Activated CD8-positive, alpha-beta T cell treated with anti-CD3 and anti-CD28 coated beads, Interleukin-2, amount 10 ng/mL, durations not matched to agents 7 days and 5 days (primary cell): ENCODE data around the gene PBX4. TPM values are rescaled to one million over a fixed set of nuclear protein-coding genes. Genes with fewer than 3 reads are reported as not detected.
A peak's percentile ranks its signal among the peaks of the same experiment; 100 is the strongest.

Experiments
- ATAC-seq: fragments of 150-1000 bp; cut with Tn5 transposase; one replicate; pipeline ENCODE4 v1.10.0; 2021; ENCODE audit warnings: moderate library complexity
- CTCF ChIA-PET: fragments of 350-600 bp; sonication (Branson Sonifier 250); formaldehyde crosslinking; loops from one replicate; lab custom pipeline; 2021; ENCODE audit warnings: antibody characterized with exemption; lab: Charles Lee
- POLR2A ChIA-PET: fragments of 350-600 bp; sonication (Branson Sonifier 250); formaldehyde crosslinking; loops from one replicate; lab custom pipeline; 2021; ENCODE audit warnings: antibody characterized with exemption; lab: Charles Lee
- DNase-seq: peaks from one replicate; pipeline ENCODE4 v3.0.0-alpha.2; 2020
- H3K27ac Mint-ChIP-seq: one replicate; pipeline ENCODE4 v1.8.0; 2021; ENCODE audit warnings: mild to moderate bottlenecking, mixed read lengths
- H3K27me3 Mint-ChIP-seq: one replicate; pipeline ENCODE4 v1.8.0; 2021; ENCODE audit warnings: low read depth, mixed read lengths
- H3K36me3 Mint-ChIP-seq: one replicate; pipeline ENCODE4 v1.8.0; 2021; ENCODE audit warnings: low read depth, mixed read lengths
- H3K4me1 Mint-ChIP-seq: one replicate; pipeline ENCODE4 v1.8.0; 2021; ENCODE audit warnings: low read depth, mixed read lengths
- H3K4me3 Mint-ChIP-seq: one replicate; pipeline ENCODE4 v1.8.0; 2021; ENCODE audit warnings: mild to moderate bottlenecking, mixed read lengths
- H3K9me3 Mint-ChIP-seq: one replicate; pipeline ENCODE4 v1.8.0; 2022; ENCODE audit warnings: mixed read lengths; ENCODE audit not compliant: insufficient read depth
- total RNA-seq, 2 experiments: library from RNA; stranded (reverse); gene quantifications; one replicate each; pipeline ENCODE4 v1.2.3, GENCODE V29; 2021

The PBX4 gene
- total RNA-seq, 2 experiments from 2014 or later = 33.8 to 34.1 TPM

DNA sequence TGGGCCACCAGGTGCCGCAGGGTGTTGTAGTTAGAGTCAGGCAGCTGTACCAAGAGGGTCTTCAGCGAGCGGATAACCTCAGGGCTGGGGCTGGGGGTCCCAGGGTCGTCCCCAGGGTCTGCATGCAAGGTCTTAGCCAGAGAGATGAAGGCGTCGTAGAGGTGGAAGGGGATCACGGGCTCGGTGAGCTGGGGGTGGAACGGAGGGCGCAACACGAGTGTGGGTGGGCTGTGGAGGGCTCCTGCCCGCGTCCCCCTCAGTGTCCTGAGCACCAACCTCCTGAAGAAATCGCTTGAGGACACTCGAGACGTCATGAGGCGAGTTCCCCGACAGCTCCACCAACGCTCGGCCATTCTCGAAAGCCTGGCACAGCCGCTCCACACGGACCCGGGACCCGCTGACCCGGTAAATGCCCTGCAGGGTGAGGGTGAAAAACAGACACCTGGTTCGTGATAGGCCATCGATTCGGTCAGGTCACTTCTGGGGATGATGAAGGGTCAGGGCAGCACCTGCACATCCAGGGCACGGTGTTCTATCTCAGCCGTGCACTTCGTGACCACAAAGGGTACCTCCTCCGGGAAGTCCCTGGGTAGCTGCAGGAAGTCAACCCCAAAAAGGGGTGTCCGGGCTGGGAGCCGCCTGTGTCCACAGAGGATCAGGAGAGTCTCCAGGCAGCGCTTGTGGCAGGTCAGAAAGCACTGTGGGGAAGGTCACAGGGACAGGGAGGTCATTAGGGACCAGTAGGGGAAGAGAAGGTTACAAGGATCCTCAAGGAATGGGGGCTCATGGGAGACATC, 16.2 kb upstream of the PBX4 start:
- Mint-ChIP-seq H3K9me3 (no peaks in the 10 kb centered on the region), H3K27me3 (no peaks in the 10 kb centered on the region), H3K36me3 (peaks cover 68% of the 10 kb centered on the region), H3K4me3 (no peak overlapping the region), H3K27ac (no peak overlapping the region), H3K4me1 (peaks cover 20% of the 10 kb centered on the region)
- CTCF ChIA-PET = interaction anchor here (2.0 kb wide), 1 partner anchor 103 kb away, joined by 6 read pairs; no protein-coding TSS in a partner anchor
- POLR2A ChIA-PET = no interaction called here
- DNase-seq (no peak), ATAC-seq (no peak)

DNA sequence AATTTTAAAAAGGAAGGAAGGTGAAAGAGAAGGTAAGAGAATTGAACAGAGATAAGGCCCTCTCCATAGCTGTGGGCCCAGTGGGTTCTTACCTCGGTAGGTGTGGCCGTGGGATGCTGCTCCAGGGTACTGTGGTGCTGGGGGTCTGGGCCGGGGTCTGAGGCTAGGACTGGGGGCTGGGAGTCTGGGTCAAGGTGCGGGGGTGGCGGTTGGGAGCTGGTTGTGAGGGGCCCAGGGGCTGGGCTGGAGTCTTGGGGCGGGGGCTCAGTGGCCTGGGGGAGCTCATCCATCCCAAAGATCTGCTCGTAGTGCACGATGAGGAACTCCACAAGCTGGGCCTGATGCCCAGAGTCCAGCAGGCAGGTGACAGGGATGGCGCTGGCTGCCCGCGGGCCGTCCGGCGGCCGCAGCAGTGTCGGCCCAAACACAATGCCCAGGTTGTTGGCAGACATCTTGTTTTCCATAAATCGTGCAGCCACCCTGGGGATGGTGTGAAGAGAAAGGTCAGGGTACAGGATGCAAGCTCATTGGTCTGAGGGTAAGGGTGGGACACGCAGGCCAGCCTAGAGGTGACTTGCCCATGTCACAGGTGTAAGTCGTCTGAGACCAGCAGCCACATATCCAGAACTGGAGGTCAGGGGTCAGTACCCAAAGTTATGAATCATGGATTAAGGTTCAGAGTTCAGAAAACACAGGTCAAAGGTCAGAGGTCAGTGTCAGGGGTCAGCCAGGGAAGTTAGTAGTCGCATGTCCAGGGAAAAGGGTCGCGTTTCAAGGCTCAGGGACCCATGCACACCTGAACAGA, 15.4 kb upstream of the PBX4 start:
- Mint-ChIP-seq H3K36me3 (peaks cover 69% of the 10 kb centered on the region), H3K4me1 (peaks cover 20% of the 10 kb centered on the region), H3K4me3 (no peak overlapping the region), H3K9me3 (no peaks in the 10 kb centered on the region), H3K27ac (no peak overlapping the region), H3K27me3 (no peaks in the 10 kb centered on the region)
- ATAC-seq = no peak
- ChIA-PET POLR2A (no interaction called here), CTCF (interaction anchor here (1.0 to 2.0 kb wide), 2 partner anchors 79 to 102 kb away, joined by 5 to 6 read pairs; no protein-coding TSS in a partner anchor)
- no peak for DNase-seq

GRCh38 chr19:19632661-19633060, 14.2 kb upstream of the PBX4 start:
- Mint-ChIP-seq H3K9me3 (no peaks in the 10 kb centered on the region), H3K36me3 (peaks cover 67% of the 10 kb centered on the region), H3K27me3 (no peaks in the 10 kb centered on the region), H3K4me3 (no peak overlapping the region), H3K27ac (peak overlapping the region; percentile 53), H3K4me1 (peaks cover 28% of the 10 kb centered on the region)
- ChIA-PET POLR2A (no interaction called here), CTCF (interaction anchor here (2.0 kb wide), 1 partner anchor 100 kb away, joined by 6 read pairs; no protein-coding TSS in a partner anchor)
- DNase-seq (no peak), ATAC-seq (no peak)

GRCh38 chr19:19631346-19631745, 12.9 kb upstream of the PBX4 start:
- H3K9me3 Mint-ChIP-seq = no peaks in the 10 kb centered on the region
- H3K4me1 Mint-ChIP-seq = peaks cover 41% of the 10 kb centered on the region
- peaks cover 70% of the 10 kb centered on the region for H3K36me3 Mint-ChIP-seq
- DNase-seq (no peak), ATAC-seq (no peak)
- ChIA-PET POLR2A (interaction anchor here (1.3 kb wide), 1 partner anchor 14 kb away, joined by 4 read pairs; no protein-coding TSS in a partner anchor), CTCF (interaction anchor here (0.8 to 1.0 kb wide), 2 partner anchors 99 kb away, joined by 3 read pairs; no protein-coding TSS in a partner anchor)
- no peak overlapping the region for H3K4me3 Mint-ChIP-seq
- H3K27ac Mint-ChIP-seq = no peak overlapping the region
- no peaks in the 10 kb centered on the region for H3K27me3 Mint-ChIP-seq

DNA sequence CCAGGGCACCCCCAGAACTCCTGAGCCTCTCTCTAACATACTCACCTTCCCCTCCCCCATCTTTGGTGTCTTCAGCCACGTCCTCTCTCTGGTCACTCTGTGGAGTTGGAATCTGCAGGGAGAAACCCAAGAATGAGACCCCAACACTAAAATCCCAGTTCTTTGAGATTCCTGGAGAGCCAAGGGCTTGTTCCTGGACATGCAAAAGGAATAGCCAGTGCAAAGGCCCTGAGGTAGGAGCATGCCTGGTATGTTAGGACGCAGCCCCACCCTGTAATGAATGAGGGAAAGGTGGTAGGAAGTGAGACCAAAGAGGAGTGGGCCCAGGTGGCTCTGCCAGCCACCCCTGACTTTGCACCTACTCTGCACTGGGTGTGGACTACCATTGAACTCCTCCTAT, 11.9 kb upstream of the PBX4 start:
- no peak overlapping the region for H3K4me3 Mint-ChIP-seq
- ATAC-seq = no peak
- CTCF ChIA-PET = no interaction called here
- no peak overlapping the region for H3K27ac Mint-ChIP-seq
- no peaks in the 10 kb centered on the region for H3K9me3 Mint-ChIP-seq
- H3K36me3 Mint-ChIP-seq = peaks cover 66% of the 10 kb centered on the region
- H3K4me1 Mint-ChIP-seq = peaks cover 47% of the 10 kb centered on the region
- POLR2A ChIA-PET = interaction anchor here (0.6 to 1.3 kb wide), 2 partner anchors 13 to 279 kb away, joined by 3 to 4 read pairs; no protein-coding TSS in a partner anchor
- H3K27me3 Mint-ChIP-seq = no peaks in the 10 kb centered on the region
- no peak for DNase-seq

DNA sequence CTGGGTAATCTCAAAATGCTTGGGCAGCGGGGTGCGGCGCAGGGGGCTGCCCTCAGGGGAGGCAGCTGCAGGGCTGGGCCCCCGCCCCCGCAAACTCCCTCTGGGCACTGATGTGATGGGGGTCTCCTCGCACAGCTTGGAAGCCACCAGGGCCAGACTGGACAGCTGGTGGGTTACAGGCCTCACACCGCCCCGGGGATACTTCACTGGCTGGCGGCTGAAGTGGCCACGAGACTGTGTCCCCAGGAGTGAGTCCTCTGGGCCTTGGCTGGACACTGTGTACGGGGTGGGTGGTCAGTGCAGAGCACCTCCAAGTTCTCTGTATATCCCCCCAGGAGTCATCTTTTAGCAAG, 11.6 kb upstream of the PBX4 start:
- ChIA-PET CTCF (no interaction called here), POLR2A (no interaction called here)
- no peak overlapping the region for H3K27ac Mint-ChIP-seq
- peaks cover 62% of the 10 kb centered on the region for H3K36me3 Mint-ChIP-seq
- H3K27me3 Mint-ChIP-seq = no peaks in the 10 kb centered on the region
- peaks cover 45% of the 10 kb centered on the region for H3K4me1 Mint-ChIP-seq
- no peak for ATAC-seq
- DNase-seq = no peak
- no peak overlapping the region for H3K4me3 Mint-ChIP-seq
- no peaks in the 10 kb centered on the region for H3K9me3 Mint-ChIP-seq

DNA sequence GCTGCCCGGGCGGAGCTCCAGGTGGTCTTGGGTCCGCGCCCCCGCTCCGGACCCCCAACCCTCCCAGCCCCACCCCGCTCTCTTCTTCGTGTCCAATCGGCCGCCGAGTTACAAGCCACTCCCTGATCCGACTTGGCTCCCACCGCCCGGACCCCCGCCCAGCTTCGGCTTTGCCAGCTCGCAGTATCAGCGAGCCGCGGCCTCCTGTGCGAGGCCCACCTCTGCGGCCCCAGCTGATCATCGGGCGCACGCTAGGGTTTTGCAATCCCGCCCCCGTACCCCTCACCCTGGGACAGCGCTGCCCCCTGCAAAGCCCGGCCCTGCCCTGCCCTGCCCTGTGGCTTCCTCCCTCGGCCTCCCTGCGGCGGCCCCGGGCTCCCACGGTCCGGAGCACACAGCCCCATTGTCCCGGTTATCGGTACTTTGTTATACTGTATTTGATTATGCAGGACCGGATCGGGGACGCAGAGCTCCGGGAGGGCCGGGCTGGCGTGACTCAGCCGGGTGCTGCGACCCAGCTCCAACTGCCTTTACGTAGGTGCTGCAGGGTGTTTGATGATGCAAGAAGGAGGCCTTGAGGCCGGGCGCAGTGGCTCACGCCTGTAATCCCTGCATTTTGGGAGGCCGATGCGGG, 10.1 kb upstream of the PBX4 start:
- Mint-ChIP-seq H3K9me3 (no peaks in the 10 kb centered on the region), H3K36me3 (peaks cover 60% of the 10 kb centered on the region)
- peak; percentile 42 for DNase-seq

DNA sequence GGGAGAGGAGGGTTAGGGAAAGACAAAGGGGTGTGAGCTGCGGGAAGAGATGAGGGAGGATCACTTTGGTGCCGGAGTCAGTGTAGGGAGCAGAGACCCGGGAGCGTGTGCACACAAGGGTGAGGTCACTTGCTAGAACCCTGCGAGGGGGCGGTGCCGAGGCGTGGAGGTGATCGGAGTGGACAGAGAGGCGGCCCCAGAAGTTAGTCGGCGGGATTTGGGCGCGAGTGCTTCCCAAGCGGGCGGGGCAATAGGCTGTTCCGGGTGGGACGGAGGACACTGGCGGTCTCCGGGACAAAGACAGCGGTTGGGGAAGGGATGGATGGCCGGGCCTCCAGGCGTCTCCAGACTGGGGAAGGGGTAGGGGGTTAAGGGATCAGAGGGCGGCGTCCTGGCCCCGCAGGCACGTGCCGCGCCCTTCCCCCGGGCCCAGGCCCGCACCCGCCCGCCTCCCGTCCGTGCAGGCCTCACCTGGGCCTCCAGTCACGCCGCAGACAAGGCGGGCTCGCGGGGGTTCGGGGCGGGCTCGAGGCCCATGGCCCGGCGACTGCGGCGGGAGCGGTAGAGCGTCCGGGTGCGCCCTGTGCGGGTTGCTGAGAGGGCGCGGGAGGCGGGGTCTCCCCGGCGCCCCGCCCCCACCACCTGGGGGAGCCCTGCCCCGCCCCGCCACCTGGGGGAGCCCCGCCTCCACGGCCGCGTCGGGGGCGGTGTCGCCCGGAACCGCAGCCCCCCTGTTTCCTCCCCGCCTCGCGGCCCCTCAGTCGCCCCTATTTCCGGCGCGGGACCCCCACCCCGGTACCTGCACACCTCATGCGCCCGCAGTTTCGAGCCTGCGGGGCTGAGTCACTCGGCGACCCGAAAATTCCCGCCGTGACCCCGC, 9.4 kb upstream of the PBX4 start, which contains the start of gene LPAR2:
Gene LPAR2, minus strand, starts transcription at position 600 of the 880 bp plus-strand sequence. CDS start 945 bp downstream, outside the sequence.
- peak within 1 kb of the TSS; percentile 92 for H3K4me3 Mint-ChIP-seq
- H3K36me3 Mint-ChIP-seq = peaks cover 58% of the 10 kb centered on the region
- H3K4me1 Mint-ChIP-seq = peaks cover 40% of the 10 kb centered on the region
- H3K9me3 Mint-ChIP-seq = no peaks in the 10 kb centered on the region
- DNase-seq (peak; percentile 79), ATAC-seq (peak; percentile 81)
- ChIA-PET POLR2A (interaction anchor here (0.7 to 1.8 kb wide), 11 partner anchors 7 to 112 kb away, joined by 3 to 7 read pairs (median 4); partner anchors contain the start of genes ATP13A1 and NDUFA13), CTCF (interaction anchor here (0.8 to 2.3 kb wide), 7 partner anchors 15 to 209 kb away, joined by 3 to 7 read pairs (median 4); no protein-coding TSS in a partner anchor)
- no peaks in the 10 kb centered on the region for H3K27me3 Mint-ChIP-seq
- H3K27ac Mint-ChIP-seq = peak within 1 kb of the TSS; percentile 93

More for the DNA sequence above, 10.1 kb upstream of the PBX4 start:
- POLR2A ChIA-PET = interaction anchor here (0.7 to 1.8 kb wide), 7 partner anchors 8 to 113 kb away, joined by 3 to 7 read pairs (median 4); partner anchors contain the start of genes ATP13A1 and NDUFA13
- CTCF ChIA-PET = interaction anchor here (0.8 to 1.7 kb wide), 4 partner anchors 15 to 209 kb away, joined by 3 to 4 read pairs (median 4); no protein-coding TSS in a partner anchor
- peak; percentile 10 for ATAC-seq
- Mint-ChIP-seq H3K27me3 (no peaks in the 10 kb centered on the region), H3K27ac (peak overlapping the region; percentile 87), H3K4me3 (peak overlapping the region; percentile 72), H3K4me1 (peaks cover 43% of the 10 kb centered on the region)

GRCh38 chr19:19626516-19627472, 8.3 kb upstream of the PBX4 start:
- Mint-ChIP-seq H3K36me3 (peaks cover 55% of the 10 kb centered on the region), H3K27ac (peak overlapping the region; percentile 93), H3K4me3 (peak overlapping the region; percentile 92), H3K27me3 (no peaks in the 10 kb centered on the region), H3K9me3 (no peaks in the 10 kb centered on the region), H3K4me1 (peaks cover 36% of the 10 kb centered on the region)
- ChIA-PET CTCF (interaction anchor here (1.0 to 2.3 kb wide), 5 partner anchors 10 to 95 kb away, joined by 3 to 7 read pairs (median 3); no protein-coding TSS in a partner anchor), POLR2A (interaction anchor here (0.6 to 1.6 kb wide), 8 partner anchors 9 to 95 kb away, joined by 3 to 5 read pairs (median 4); partner anchors contain the start of gene ATP13A1)
- ATAC-seq (no peak), DNase-seq (no peak)
